ENCODE data around the gene SLC12A7.

The SLC12A7 gene

GRCh38 chr5:1056611-1057484, 55.0 kb downstream of the SLC12A7 start:
- no peak for DNase-seq (ENCODE audit: low read depth)
- H3K4me3 ChIP-seq (ENCODE audit: low read depth, low read length) = no peak overlapping the region
- TF ChIP-seq CTCF (IDR thresholded peaks at IDR 0.05; ENCODE audit: control insufficient read depth, extremely low read depth, insufficient read depth) = no peak

- DNase-seq (ENCODE audit: low read depth) = no peak
- H3K4me3 ChIP-seq (ENCODE audit: low read depth, low read length) = no peak overlapping the region
- TF ChIP-seq CTCF (IDR thresholded peaks at IDR 0.05; ENCODE audit: control insufficient read depth, extremely low read depth, insufficient read depth) = no peak
Observed at GRCh38 chr5:1055896-1056610, 55.8 kb downstream of the SLC12A7 start.

- no peak overlapping the region for H3K4me3 ChIP-seq (ENCODE audit: low read depth, low read length)
- DNase-seq (ENCODE audit: low read depth) = no peak
- TF ChIP-seq CTCF (IDR thresholded peaks at IDR 0.05; ENCODE audit: control insufficient read depth, extremely low read depth, insufficient read depth) = no peak
Observed at GRCh38 chr5:1054799-1055775, 56.8 kb downstream of the SLC12A7 start.

GRCh38 chr5:1054018-1054798, 57.7 kb downstream of the SLC12A7 start:
- no peak overlapping the region for H3K4me3 ChIP-seq (ENCODE audit: low read depth, low read length)
- no peak for DNase-seq (ENCODE audit: low read depth)
- no peak for TF ChIP-seq CTCF (IDR thresholded peaks at IDR 0.05; ENCODE audit: control insufficient read depth, extremely low read depth, insufficient read depth)

- H3K4me3 ChIP-seq (ENCODE audit: low read depth, low read length) = no peak overlapping the region
- no peak for TF ChIP-seq CTCF (IDR thresholded peaks at IDR 0.05; ENCODE audit: control insufficient read depth, extremely low read depth, insufficient read depth)
- DNase-seq (ENCODE audit: low read depth) = no peak
Observed at GRCh38 chr5:1053391-1054017, 58.4 kb downstream of the SLC12A7 start.

All from LNCaP clone FGC (cell line).